ENCODE data around the gene FOXK1. TPM values are rescaled to one million over a fixed set of nuclear protein-coding genes. Genes with fewer than 3 reads are reported as not detected.

FOXK1 gene
- total and polyA plus RNA-seq, 12 donors, result 4.8 to 63.1 (median 36.1) TPM

DNA sequence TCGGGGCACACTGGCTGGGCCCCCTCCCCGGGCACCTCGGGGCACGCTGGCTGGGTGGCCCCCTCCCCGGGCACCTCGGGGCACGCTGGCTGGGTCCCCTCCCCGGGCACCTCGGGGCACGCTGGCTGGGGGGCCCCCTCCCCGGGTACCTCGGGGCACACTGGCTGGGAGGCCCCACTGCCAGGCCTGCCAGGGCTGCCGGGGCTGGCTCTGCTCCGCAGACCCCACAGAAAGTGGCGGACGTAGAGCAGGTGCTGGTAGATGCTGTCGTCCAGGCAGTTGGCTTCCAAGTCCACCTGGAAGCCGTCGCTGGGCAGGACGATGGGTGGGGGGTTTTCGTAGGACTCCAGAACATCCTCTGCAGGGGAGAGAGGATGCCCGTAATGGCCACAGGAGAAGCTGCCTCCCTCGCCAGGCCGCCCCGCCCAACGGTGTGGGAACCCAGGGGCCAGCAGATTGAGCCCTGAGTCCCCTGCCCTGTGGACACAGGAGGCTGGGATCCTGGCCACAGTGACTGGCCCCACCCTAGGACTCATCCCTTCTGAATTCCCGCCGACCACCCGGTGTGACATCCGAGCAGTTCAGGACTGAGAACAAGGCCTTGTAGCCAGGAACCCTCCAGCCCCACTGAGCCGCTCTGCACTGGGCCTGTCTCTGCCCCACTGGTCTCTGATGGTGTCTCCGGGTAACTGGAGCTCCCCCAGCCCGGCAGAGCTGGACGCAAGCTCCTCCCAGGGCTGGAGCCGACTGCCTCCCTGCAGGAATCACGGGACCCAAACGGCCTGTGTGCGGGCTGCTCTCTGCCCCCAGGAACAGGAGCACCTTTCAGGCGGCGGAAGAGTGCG, 121.5 kb downstream of the FOXK1 start:
- H3K27me3 ChIP-seq, result no peaks in the 10 kb centered on the region
- TF ChIP-seq CTCF (IDR thresholded peaks at IDR 0.05), result no peak
- TF ChIP-seq POLR2A (IDR thresholded peaks at IDR 0.05), result no peak
- H3K9me3 ChIP-seq (replicated peaks in 1 of 3), result no peaks in the 10 kb centered on the region
- 75 to 81% (median 77%) methylated on average over 12 to 41 of the region's 41 CpGs for WGBS, 4 donors
- H3K36me3 ChIP-seq (replicated peaks in 1 of 2), result no peaks in the 10 kb centered on the region
- DNase-seq, result no peak
- intact Hi-C loops (cut with DNase I), result no loop called here
- H3K4me3 ChIP-seq, result no peak overlapping the region
- H3K4me1 ChIP-seq (replicated peaks in 1 of 2), result no peaks in the 10 kb centered on the region
- H3K27ac ChIP-seq, result no peak overlapping the region

DNA sequence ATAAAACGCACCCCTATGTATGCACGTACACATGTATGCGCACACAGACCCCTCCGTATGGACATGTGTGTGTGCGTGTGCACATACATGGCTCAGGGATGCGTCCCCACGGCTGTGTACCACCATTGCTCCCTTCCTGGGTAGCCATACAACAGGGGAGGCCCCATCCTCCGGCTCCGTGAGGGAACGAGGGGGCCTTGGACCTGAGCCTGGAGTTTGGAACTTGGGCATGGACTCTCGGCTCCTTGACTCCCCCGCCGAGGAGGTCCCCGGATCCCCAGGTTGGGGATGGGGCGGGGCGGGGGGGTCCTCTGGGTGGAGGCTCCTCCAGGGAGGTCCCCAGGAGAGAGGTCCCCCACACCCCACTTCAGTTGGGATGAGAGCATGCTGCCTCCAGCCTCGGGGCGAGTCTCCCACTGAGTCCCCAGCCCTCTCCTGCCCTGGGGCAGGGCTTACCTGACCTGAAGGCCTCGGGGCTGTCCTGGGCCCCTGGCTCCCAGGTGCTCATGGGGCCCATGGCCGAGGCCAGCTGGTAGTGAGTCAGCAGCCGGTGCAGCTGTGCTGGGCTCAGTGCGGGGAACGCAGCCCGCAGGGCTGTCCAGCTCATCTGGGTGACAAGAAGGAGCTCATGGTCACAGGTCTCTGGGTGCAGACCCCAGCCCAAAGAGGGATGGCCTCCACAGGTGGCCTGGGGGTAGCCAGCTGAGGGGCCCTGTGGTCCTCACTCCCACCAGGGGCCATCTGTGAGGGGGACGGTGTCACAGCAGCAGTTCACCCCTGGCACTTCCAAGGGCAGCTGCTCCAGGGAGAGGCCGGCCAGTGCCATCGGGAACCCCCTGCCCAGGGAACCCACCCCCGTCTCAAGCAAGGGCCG, 123.3 kb downstream of the FOXK1 start:
- no peaks in the 10 kb centered on the region for H3K9me3 ChIP-seq (replicated peaks in 1 of 3)
- no peak overlapping the region for H3K27ac ChIP-seq
- peaks cover 9% of the 10 kb centered on the region for H3K27me3 ChIP-seq
- H3K4me1 ChIP-seq (replicated peaks in 1 of 2), result no peaks in the 10 kb centered on the region
- DNase-seq, result no peak
- no peaks in the 10 kb centered on the region for H3K36me3 ChIP-seq (replicated peaks in 1 of 2)
- H3K4me3 ChIP-seq, result no peak overlapping the region
- WGBS, 4 donors, result 75 to 84% (median 81%) methylated on average over 10 to 29 of the region's 29 CpGs
- intact Hi-C loops (cut with DNase I), result no loop called here
- no peak for TF ChIP-seq CTCF (IDR thresholded peaks at IDR 0.05)
- TF ChIP-seq POLR2A (IDR thresholded peaks at IDR 0.05), result no peak

GRCh38 chr7:4805984-4806300, 123.8 kb downstream of the FOXK1 start:
- H3K27ac ChIP-seq, result no peak overlapping the region
- TF ChIP-seq CTCF (IDR thresholded peaks at IDR 0.05) (no peak), POLR2A (IDR thresholded peaks at IDR 0.05) (no peak)
- WGBS, 4 donors, result 69 to 79% (median 78%) methylated on average over 6 to 8 of the region's 8 CpGs
- no peaks in the 10 kb centered on the region for H3K36me3 ChIP-seq (replicated peaks in 1 of 2)
- H3K9me3 ChIP-seq (replicated peaks in 1 of 3), result no peaks in the 10 kb centered on the region
- intact Hi-C loops (cut with DNase I), result no loop called here
- H3K4me1 ChIP-seq (replicated peaks in 1 of 2), result no peaks in the 10 kb centered on the region
- H3K27me3 ChIP-seq, result peaks cover 9% of the 10 kb centered on the region
- no peak overlapping the region for H3K4me3 ChIP-seq
- DNase-seq, result no peak

GRCh38 chr7:4806983-4807597, 125.0 kb downstream of the FOXK1 start:
- 56 to 60% (median 59%) methylated on average over 17 of the region's 17 CpGs for WGBS, 4 donors
- intact Hi-C loops (cut with DNase I), result no loop called here
- Histone ChIP-seq H3K27ac (no peak overlapping the region), H3K9me3 (replicated peaks in 1 of 3) (no peaks in the 10 kb centered on the region), H3K27me3 (peaks cover 9% of the 10 kb centered on the region), H3K4me1 (replicated peaks in 1 of 2) (no peaks in the 10 kb centered on the region), H3K4me3 (no peak overlapping the region), H3K36me3 (replicated peaks in 1 of 2) (no peaks in the 10 kb centered on the region)
- DNase-seq, result no peak
- TF ChIP-seq CTCF (IDR thresholded peaks at IDR 0.05) (no peak), POLR2A (IDR thresholded peaks at IDR 0.05) (no peak)

Data from adrenal gland (tissue), 12 donors.